GM18520 (cell line): ENCODE results near the gene PDE5A.
"Not testable (repeated sequence)": the region's sequence is repeated elsewhere in the genome, so short reads cannot be mapped to it uniquely, and the experiment has no call there.

Experiments
- ATAC-seq: cut with Tn5 transposase; IDR thresholded peaks from one replicate; pipeline ENCODE4 v1.9.1; 2021; ENCODE audit not compliant: unreplicated experiment

PDE5A gene

GRCh38 chr4:119646347-119647071 is 17.9 kb upstream of the PDE5A start:
- no peak for ATAC-seq

GRCh38 chr4:119643306-119644042 is 14.9 kb upstream of the PDE5A start:
- no peak for ATAC-seq

GRCh38 chr4:119641765-119642164 is 13.2 kb upstream of the PDE5A start:
- ATAC-seq: no peak

DNA sequence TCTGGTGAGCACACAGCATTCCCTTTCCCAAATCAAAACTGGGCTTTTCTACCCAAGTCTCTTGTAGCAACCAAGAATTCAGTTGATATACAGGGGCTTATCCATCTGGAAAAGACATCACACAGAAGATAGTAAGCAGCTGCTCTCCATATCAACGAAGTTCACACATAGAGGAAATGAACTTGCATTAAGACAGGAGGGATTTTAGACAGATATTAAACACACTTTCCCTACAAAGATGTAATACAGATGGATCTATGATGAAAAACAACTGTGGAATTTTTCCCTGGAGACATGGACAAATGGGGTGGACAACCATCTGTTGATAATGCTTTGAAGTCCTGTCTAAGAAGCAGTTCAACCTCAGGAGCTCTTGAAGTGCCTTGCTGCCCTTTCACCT is 9.8 kb upstream of the PDE5A start:
- ATAC-seq: no peak

GRCh38 chr4:119636851-119637250 is 8.2 kb upstream of the PDE5A start:
- ATAC-seq: not testable (repeated sequence)

- no peak for ATAC-seq
These were observed 3.6 kb upstream of the PDE5A start for GRCh38 chr4:119632216-119632615.

GRCh38 chr4:119629142-119629471 is 503 bp upstream of the PDE5A start:
- peak; percentile 8 for ATAC-seq

DNA sequence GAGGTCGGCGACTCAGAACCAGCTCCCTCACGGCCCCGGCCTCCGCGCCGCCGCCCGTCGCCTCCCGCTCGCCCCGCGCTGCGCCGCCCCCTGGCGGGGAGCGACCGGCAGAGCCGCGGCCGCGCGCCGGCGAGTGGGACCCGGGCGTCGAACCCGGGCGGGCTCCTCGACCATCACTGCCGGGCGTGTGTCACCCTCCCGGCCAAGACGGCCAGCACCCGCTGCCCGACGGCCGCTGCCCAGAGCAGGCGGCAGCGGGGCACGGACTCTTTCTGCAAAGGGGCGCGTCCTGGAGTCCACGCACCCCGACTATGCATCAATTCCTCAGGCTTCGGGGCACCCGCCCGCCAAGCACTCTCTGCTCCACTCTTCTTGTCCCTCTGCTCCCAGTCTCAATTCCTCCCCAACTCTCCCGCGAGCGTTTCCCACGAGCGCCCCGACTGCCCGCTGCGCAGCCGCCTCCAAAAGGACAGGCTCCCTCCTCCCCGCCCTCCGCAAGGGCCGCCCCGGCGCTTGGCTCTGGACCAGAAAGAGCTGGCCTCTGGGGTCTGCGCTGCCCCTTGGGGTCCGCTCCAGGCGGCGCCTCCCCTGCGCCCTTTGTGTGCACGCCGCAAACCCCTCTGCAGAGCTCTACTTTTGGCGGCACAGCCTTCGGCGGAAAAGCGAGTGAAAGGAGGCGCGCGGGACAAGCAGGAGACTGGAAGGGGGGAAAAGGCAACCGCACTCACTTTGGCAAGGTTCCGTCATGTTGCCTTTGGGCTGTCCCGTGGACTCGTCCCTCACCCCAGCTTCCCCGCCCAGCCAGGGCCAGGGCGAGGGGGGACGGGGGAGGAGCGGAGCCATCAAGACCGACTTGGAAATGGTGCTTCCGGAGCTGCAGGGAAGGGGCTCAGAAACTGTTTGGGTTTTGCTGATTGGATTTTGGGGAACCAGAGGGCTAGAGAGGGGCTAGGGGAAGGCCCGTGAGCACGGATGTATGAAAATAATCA is 1.0 kb downstream of the PDE5A start:
- ATAC-seq: peak; percentile 49

- no peak for ATAC-seq
These were observed 1.7 kb downstream of the PDE5A start for GRCh38 chr4:119626943-119627266.

- ATAC-seq: no peak
These were observed 2.2 kb downstream of the PDE5A start for GRCh38 chr4:119626420-119626819.

- ATAC-seq: no peak
These were observed 2.8 kb downstream of the PDE5A start for GRCh38 chr4:119625761-119626160.

GRCh38 chr4:119624356-119624755 is 4.2 kb downstream of the PDE5A start:
- no peak for ATAC-seq

DNA sequence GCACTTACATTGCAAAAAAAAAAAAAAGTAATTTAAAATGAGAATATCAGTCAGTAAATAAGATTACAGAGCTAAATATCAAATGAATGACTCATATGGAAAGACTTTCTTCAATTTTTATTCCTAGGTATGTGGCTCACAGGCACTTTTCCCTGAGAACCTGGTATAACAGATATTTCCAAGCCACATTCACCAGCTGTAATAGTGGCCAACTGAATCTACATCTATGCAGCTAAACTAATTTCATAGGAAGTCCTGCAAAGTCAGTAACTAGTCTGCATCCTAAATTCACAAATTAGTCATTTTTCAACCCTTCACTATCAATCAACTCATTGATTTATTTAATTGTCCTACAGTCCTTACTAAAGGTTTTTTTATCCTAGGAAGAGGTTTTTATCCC is 5.6 kb downstream of the PDE5A start:
- no peak for ATAC-seq

DNA sequence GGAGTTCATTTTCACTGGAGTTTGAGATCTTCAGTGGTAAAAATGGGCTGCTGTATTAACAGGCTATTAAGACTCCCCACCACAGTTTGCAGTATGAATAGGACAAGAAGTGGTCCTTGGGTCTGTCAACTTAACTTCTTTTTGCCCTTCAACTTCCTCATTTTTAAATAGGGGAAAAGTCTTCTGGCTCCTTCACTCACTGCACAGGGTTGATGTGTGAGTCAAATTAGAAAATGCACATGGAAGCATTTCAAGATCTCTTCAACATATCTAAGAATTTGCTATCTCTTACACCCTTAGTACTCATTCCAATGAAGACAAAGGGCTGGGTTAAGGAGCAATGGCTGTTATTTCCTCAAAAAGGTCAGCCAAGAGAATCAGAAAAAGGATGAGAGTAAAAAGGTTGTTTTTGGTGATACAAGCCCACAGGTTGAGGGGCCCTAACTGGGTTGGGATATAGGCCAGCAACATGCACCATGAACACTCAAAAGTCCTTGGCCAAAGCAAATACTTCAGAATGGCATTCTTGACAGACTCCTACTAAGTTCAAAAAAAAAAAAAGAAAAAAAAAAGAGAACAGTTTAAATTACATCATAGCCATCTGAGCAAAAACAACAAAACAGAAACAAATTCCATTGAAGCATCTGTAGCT is 13.4 kb downstream of the PDE5A start:
- ATAC-seq: no peak

GRCh38 chr4:119604266-119604665 is 24.3 kb downstream of the PDE5A start:
- no peak for ATAC-seq

DNA sequence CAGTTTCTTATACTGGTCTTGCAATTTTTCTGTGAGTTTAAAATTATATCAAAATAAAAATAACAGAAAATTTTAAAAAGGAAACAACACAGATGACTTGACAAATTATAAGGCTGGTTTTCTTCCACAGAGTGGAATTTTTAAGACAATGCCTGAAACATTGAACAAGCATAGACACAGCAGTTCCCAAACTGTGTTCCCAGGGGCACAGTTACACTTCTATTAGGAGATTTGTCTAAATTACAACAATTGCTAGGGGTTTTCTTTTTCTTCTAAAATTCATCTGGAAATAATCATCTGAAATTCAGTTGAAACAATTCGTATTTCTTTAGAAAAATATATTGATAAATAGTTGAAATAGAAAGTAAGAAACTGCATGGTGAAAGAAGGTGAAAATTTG is 26.2 kb downstream of the PDE5A start:
- ATAC-seq: no peak

DNA sequence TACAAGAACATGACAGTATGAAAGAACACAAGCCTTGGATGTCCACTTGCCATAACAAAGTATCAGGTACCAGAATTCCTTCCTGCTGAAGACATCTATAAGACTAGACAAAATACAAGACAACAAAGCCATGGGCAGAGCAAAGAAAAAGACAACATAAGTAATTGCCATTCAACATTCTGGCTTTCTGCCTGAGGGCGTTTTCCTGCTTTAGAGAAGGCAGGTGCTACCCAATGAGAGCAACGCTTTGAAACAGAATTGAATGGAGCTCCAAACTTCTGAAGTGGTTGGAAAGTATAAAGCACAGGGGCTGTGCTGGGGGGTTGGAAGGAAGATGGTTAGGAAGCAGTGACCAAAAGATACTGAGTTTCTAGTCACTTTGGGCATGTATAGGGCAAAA is 30.1 kb downstream of the PDE5A start:
- ATAC-seq: no peak

DNA sequence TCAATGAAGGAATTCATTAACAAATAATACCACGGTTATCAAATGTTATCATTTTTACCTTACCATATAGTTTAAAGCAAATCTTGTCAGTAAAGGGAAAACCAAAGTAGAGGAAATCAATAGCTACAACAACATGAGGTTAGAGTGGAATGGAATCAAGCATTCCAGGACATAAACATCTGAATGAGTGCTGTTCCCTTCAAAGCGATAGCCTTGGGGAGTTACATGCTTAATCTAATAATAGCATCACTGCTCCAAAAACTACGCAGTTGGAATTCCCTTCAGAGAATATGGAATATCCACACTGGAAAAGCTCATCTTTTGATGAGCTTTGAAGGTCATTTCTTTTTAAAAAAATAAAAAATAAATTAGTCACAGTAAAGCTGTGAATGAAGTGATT is 31.2 kb downstream of the PDE5A start:
- ATAC-seq: no peak

DNA sequence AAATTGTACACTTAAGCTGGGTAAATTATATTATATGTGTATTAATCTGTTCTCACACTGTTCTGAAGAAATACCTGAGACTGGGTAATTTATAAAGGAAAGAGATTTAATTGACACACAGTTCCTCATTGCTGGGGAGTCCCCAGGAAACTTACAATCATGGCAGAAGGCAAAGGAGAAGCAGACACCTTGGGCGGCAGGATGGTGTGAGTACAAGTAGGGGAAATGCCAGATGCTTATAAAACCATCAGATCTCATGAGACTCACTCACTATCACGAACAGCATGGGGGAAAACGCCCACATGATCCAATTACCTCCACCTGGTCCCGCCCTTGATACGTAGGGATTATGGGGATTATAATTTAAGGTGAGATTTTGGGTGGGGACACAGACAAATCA is 34.9 kb downstream of the PDE5A start:
- no peak for ATAC-seq

DNA sequence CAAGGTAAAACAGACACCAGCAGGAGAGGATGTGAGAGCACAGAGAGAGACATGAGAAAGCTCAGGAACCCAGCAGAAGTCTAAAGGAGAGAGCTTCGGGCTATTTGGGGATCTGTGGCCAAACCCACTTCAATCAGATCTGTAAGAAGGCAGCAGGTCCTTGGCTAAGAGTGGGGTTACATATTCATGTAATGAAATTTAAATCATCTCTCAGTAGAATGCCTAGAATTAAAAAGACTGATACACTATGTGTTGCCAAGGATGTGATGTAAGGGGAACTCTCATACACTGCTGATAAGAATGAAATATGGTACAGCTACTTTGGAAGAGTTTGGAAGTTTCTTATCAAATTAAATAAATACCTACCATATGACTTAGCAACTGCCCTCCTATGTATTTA is 35.8 kb downstream of the PDE5A start:
- no peak for ATAC-seq

- no peak for ATAC-seq
These were observed 39.4 kb downstream of the PDE5A start for GRCh38 chr4:119589165-119589564.
